Measurements from ENCODE around the gene MEF2D. TPM values are rescaled to one million over a fixed set of nuclear protein-coding genes. Genes with fewer than 3 reads are reported as not detected.

Gene MEF2D
- total and polyA plus RNA-seq, 8 donors = 7.7 to 136 (median 18.8) TPM

- peak overlapping the region in 2 of 4 donors; percentile 8 to 10 for H3K4me3 ChIP-seq
- peaks cover 42 to 81% (median 60%) of the 10 kb centered on the region in 4 donors for H3K4me1 ChIP-seq
- 22 to 51% (median 30%) methylated on average over 7 of the region's 7 CpGs for WGBS, 5 donors
These were observed 7.8 kb upstream of the MEF2D start for GRCh38 chr1:156508205-156508954.

GRCh38 chr1:156506450-156506849 lies 5.9 kb upstream of the MEF2D start:
- WGBS, 5 donors = 88 to 94% (median 92%) methylated on average over 2 of the region's 2 CpGs
- no peak overlapping the region for H3K4me3 ChIP-seq
- no peak for TF ChIP-seq POLR2A (IDR thresholded peaks at IDR 0.05)
- TF ChIP-seq POLR2AphosphoS5 (IDR thresholded peaks at IDR 0.05) = no peak
- TF ChIP-seq CTCF (IDR thresholded peaks at IDR 0.05) = no peak
- TF ChIP-seq EP300 (IDR thresholded peaks at IDR 0.05) = no peak
- H3K4me1 ChIP-seq = peaks cover 60 to 93% (median 75%) of the 10 kb centered on the region in 4 donors
- intact Hi-C loops (cut with DNase I; ENCODE audit: low total_unique reads) = no loop called here
- no peaks in the 10 kb centered on the region for H3K27me3 ChIP-seq
- no peaks in the 10 kb centered on the region for H3K36me3 ChIP-seq
- H3K27ac ChIP-seq = peak overlapping the region in 3 of 5 donors; percentile 99 to 100 (median 100)
- H3K9me3 ChIP-seq = no peaks in the 10 kb centered on the region
- DNase-seq = no peak

More at GRCh38 chr1:156508205-156508954, 7.8 kb upstream of the MEF2D start:
- intact Hi-C loops (cut with DNase I; ENCODE audit: low total_unique reads) = no loop called here
- peak; percentile 9 to 57 (median 36) for TF ChIP-seq POLR2AphosphoS5 (IDR thresholded peaks at IDR 0.05)
- TF ChIP-seq EP300 (IDR thresholded peaks at IDR 0.05) = peak; percentile 37
- TF ChIP-seq POLR2A (IDR thresholded peaks at IDR 0.05) = no peak
- no peak for TF ChIP-seq CTCF (IDR thresholded peaks at IDR 0.05)
- Histone ChIP-seq H3K27ac (peak overlapping the region; percentile 62 to 99 (median 85)), H3K36me3 (no peaks in the 10 kb centered on the region), H3K9me3 (no peaks in the 10 kb centered on the region), H3K27me3 (no peaks in the 10 kb centered on the region)
- DNase-seq = peak; percentile 63 to 65

- Histone ChIP-seq H3K27ac (peak overlapping the region; percentile 91 to 100 (median 100)), H3K27me3 (no peaks in the 10 kb centered on the region), H3K4me1 (peaks cover 60 to 88% (median 72%) of the 10 kb centered on the region in 4 donors), H3K4me3 (peak overlapping the region; percentile 18 to 35 (median 30)), H3K36me3 (no peaks in the 10 kb centered on the region), H3K9me3 (no peaks in the 10 kb centered on the region)
- intact Hi-C loops (cut with DNase I; ENCODE audit: low total_unique reads) = no loop called here
- no peak for DNase-seq
- no peak for TF ChIP-seq EP300 (IDR thresholded peaks at IDR 0.05)
- TF ChIP-seq CTCF (IDR thresholded peaks at IDR 0.05) = no peak
- no peak for TF ChIP-seq POLR2AphosphoS5 (IDR thresholded peaks at IDR 0.05)
- TF ChIP-seq POLR2A (IDR thresholded peaks at IDR 0.05) = no peak
- WGBS, 5 donors = 78 to 83% (median 79%) methylated on average over 21 of the region's 21 CpGs
These were observed 5.2 kb upstream of the MEF2D start for GRCh38 chr1:156505679-156506298.

GRCh38 chr1:156504821-156505678 lies 4.5 kb upstream of the MEF2D start:
- Histone ChIP-seq H3K36me3 (no peaks in the 10 kb centered on the region), H3K9me3 (no peaks in the 10 kb centered on the region), H3K4me3 (peak overlapping the region; percentile 18 to 35 (median 30)), H3K4me1 (peaks cover 59 to 81% (median 65%) of the 10 kb centered on the region in 4 donors), H3K27ac (peak overlapping the region; percentile 91 to 100 (median 100)), H3K27me3 (no peaks in the 10 kb centered on the region)
- DNase-seq = peak; percentile 99 to 100
- intact Hi-C loops (cut with DNase I; ENCODE audit: low total_unique reads) = no loop called here
- peak in 1 of 7 experiments; percentile 4 for TF ChIP-seq CTCF (IDR thresholded peaks at IDR 0.05)
- peak; percentile 87 to 99 (median 94) for TF ChIP-seq POLR2AphosphoS5 (IDR thresholded peaks at IDR 0.05)
- peak; percentile 97 for TF ChIP-seq EP300 (IDR thresholded peaks at IDR 0.05)
- no peak for TF ChIP-seq POLR2A (IDR thresholded peaks at IDR 0.05)
- WGBS, 5 donors = 3 to 6% (median 4%) methylated on average over 35 to 45 of the region's 45 CpGs

All from stomach (tissue), 9 donors.